ENCODE measurements around the gene DDX19B. TPM values are rescaled to one million over a fixed set of nuclear protein-coding genes. Genes with fewer than 3 reads are reported as not detected.

DDX19B gene
- total and polyA plus RNA-seq, 9 donors, result 18.9 to 45.6 (median 21.6) TPM

GRCh38 chr16:70348991-70349390, 50.0 kb downstream of the DDX19B start:
- no peak overlapping the region for H3K4me3 ChIP-seq
- H3K4me1 ChIP-seq (ENCODE audit: insufficient read depth), result peaks cover 7% of the 10 kb centered on the region
- no peak for DNase-seq
- H3K9me3 ChIP-seq, result no peaks in the 10 kb centered on the region
- H3K27ac ChIP-seq, result no peak overlapping the region
- no peaks in the 10 kb centered on the region for H3K36me3 ChIP-seq
- H3K27me3 ChIP-seq, result no peaks in the 10 kb centered on the region
- TF ChIP-seq POLR2A (IDR thresholded peaks at IDR 0.05) (no peak), EP300 (IDR thresholded peaks at IDR 0.05) (no peak), CTCF (IDR thresholded peaks at IDR 0.05) (no peak)
- intact Hi-C loops (cut with DNase I), result loop anchor here in 2 of 4 donors (10.0 kb wide), 2 partner anchors 54 to 296 kb away; partner anchors contain the start of genes DDX19B (in 2 of the 2) and IL34 (in 1 of the 2)
- WGBS, 3 donors, result 21 to 39% (median 27%) methylated on average over 2 of the region's 2 CpGs

- H3K4me3 ChIP-seq, result no peak overlapping the region
- peaks cover 7% of the 10 kb centered on the region for H3K4me1 ChIP-seq (ENCODE audit: insufficient read depth)
- 76 to 89% (median 85%) methylated on average over 2 of the region's 2 CpGs for WGBS, 3 donors
- H3K9me3 ChIP-seq, result no peaks in the 10 kb centered on the region
- no peak overlapping the region for H3K27ac ChIP-seq
- intact Hi-C loops (cut with DNase I), result loop anchor here in 2 of 4 donors (10.0 kb wide), 2 partner anchors 55 to 295 kb away; partner anchors contain the start of genes DDX19B (in 2 of the 2) and IL34 (in 1 of the 2)
- DNase-seq, result no peak
- H3K36me3 ChIP-seq, result no peaks in the 10 kb centered on the region
- TF ChIP-seq POLR2A (IDR thresholded peaks at IDR 0.05), result no peak
- no peak for TF ChIP-seq CTCF (IDR thresholded peaks at IDR 0.05)
- no peak for TF ChIP-seq EP300 (IDR thresholded peaks at IDR 0.05)
- H3K27me3 ChIP-seq, result no peaks in the 10 kb centered on the region
Observed at GRCh38 chr16:70349783-70350182, 50.8 kb downstream of the DDX19B start.

GRCh38 chr16:70359552-70359951, 60.6 kb downstream of the DDX19B start:
- DNase-seq, result no peak

GRCh38 chr16:70364399-70364798, 65.4 kb downstream of the DDX19B start:
- no peaks in the 10 kb centered on the region for H3K27me3 ChIP-seq
- no peak for DNase-seq
- WGBS, 3 donors, result 88 to 92% (median 91%) methylated on average over 5 of the region's 5 CpGs
- no peak overlapping the region for H3K4me3 ChIP-seq
- no peaks in the 10 kb centered on the region for H3K4me1 ChIP-seq (ENCODE audit: insufficient read depth)
- H3K27ac ChIP-seq, result no peak overlapping the region
- TF ChIP-seq EP300 (IDR thresholded peaks at IDR 0.05), result no peak
- TF ChIP-seq POLR2A (IDR thresholded peaks at IDR 0.05), result no peak
- no peak for TF ChIP-seq CTCF (IDR thresholded peaks at IDR 0.05)
- intact Hi-C loops (cut with DNase I), result loop anchor here in 1 of 4 donors (10.0 kb wide), 1 partner anchor 290 kb away; no protein-coding TSS in a partner anchor
- H3K36me3 ChIP-seq, result no peaks in the 10 kb centered on the region
- H3K9me3 ChIP-seq, result no peaks in the 10 kb centered on the region

More at GRCh38 chr16:70359552-70359951, 60.6 kb downstream of the DDX19B start:
- intact Hi-C loops (cut with DNase I), result no loop called here
- Histone ChIP-seq H3K36me3 (no peaks in the 10 kb centered on the region), H3K27ac (no peak overlapping the region), H3K4me3 (no peak overlapping the region), H3K27me3 (no peaks in the 10 kb centered on the region), H3K9me3 (no peaks in the 10 kb centered on the region), H3K4me1 (ENCODE audit: insufficient read depth) (no peaks in the 10 kb centered on the region)
- 86 to 88% (median 86%) methylated on average over 7 of the region's 7 CpGs for WGBS, 3 donors
- TF ChIP-seq CTCF (IDR thresholded peaks at IDR 0.05) (no peak), EP300 (IDR thresholded peaks at IDR 0.05) (no peak), POLR2A (IDR thresholded peaks at IDR 0.05) (no peak)

Data from ovary (tissue), 9 donors.